ENCODE results near the gene EHF.
"Not testable (repeated sequence)": the region's sequence is repeated elsewhere in the genome, so short reads cannot be mapped to it uniquely, and the experiment has no call there.

The EHF gene

DNA sequence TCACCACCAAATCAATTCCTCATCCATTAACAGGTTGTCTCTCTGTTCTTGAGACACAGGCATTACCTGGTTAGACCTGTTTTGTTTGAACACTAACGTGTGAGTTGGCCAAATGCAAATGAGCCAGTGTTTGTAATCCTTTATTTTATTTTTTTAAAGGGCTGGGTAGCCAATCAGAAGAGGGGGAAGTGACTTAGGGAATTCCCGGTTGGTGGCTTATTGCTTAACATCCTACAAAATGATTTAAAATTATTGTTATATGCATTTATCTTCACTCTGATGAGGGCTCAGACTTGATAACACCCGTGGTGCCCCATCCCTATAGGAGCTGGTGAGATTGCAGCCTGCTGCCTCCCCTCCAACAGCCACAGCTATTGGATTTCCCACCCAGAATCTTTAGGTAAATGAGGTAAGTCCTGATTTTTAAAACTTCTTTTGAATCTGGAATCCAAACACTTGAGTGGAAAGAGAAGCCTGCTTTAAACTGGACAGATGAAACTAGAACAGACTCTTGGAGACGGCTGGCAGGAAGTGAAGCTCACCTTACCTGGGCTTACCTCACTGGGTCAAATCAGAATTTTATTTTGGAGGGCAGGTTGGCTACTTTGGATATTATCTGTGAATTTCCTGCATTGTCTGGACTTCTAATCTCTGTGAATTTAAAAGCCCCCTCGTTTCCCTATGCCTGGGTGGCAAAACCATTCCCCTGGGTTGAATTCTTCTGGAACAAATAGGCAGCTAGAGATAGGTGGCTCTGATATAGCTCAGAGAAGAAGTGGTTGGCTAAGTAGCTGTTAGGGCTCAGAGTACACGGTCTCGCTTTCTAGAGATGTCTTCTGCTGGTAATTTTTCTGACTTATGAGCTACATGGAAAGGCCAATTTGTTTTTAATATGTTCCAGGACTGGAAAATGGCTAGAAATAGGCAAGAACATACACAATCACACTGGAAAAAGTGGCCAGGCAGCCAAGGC, at the start of gene EHF:
Gene EHF, plus strand, starts transcription at position 274 of the 973 bp plus-strand sequence. CDS start 21,538 bp downstream, outside the sequence.
- DNase-seq (ENCODE audit: low spot score), result no peak

DNA sequence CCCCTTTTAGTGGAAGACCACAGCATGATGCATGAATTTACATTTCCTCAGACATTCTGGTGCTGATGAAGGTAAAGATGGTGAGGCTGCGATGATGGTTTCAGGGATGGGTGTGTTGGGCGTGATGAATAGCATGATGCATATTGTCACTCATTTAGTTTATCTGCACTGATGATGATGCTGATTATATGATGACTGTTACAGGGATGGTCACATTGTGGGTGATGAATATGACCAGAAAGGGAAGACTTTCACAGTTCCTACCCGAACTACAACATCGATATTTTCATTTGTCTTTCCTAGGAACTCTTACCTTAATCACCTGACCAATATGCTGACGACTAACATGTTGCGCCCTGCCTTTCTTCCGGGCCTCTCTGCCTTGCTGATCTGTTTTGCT, 47.4 kb upstream of the EHF start:
- no peak for DNase-seq (ENCODE audit: low spot score)

DNA sequence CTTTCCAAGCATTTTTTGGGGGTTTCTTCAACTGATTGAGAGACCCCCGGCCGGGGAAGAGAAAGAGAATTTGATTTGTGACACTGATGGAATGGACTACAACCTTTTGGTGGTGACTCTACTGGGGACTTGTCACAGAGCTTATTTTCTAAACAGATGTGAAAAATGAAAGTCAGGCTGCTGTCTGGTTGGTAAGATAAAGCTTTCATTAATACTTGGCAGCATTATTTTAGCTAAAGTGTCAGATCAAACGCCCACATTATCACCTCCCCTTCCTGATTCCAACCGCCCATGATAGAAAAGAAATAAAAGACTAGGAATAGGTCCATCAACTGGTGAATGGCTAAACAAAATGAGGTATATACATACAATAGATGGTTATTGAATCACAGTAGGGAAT, 45.6 kb upstream of the EHF start:
- DNase-seq (ENCODE audit: low spot score), result no peak

DNA sequence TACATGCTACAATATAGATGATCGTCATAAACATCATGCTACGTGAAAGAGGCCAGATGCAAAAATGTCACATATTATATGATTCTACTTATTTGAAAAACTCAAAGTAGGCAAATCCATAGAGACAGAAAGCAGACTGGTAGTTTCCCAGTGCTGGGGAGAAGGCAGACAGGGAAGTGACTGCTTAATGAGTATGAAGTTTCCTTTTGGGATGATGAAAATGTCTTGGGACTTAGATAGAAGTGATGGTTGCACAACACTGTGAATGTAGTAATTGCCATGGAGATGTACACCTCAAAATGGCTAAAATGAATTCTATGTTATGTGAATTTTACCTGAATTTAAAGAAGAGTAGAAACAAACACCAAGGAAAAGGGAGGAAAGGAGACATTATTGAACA, 45.2 kb upstream of the EHF start:
- no peak for DNase-seq (ENCODE audit: low spot score)

DNA sequence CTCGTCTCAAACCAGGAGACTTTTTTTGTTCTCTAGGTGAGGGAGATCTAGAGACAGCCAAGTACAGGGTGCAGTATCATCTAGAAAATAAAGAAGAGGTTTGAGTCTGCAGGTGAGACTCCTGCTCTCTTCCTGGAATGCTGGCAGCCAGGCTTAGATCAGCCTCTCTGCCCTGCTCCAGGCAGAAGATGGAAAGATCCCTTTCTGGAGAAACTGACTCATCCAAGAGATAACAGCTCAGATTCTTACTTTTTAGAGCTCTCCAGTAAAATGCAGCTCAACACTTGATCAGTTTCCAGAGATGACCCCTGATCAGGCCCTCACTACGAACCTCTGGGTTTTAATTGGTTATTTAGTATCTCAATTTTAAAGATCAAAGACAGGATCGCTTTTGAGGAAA, 44.6 kb upstream of the EHF start:
- DNase-seq (ENCODE audit: low spot score), result no peak

DNA sequence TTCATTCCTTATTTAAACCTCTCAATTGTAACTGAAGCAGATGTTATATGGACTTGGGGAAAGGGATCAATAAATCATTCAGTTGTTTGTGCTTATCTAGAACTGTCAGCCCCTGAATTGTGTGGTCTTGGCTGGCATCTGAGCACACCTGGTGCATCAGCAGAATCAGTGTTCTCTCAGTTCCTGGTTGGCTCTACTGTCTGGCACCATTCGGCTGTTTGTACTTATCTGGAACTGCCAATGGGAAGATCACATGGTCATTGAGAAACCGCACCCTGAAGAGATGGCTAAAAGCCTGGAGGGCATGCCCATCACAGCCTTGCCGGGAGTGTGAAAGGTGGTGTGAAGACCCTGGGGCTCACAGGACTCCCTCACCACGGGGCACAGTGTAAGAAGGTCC, 37.1 kb upstream of the EHF start:
- no peak for DNase-seq (ENCODE audit: low spot score)

DNA sequence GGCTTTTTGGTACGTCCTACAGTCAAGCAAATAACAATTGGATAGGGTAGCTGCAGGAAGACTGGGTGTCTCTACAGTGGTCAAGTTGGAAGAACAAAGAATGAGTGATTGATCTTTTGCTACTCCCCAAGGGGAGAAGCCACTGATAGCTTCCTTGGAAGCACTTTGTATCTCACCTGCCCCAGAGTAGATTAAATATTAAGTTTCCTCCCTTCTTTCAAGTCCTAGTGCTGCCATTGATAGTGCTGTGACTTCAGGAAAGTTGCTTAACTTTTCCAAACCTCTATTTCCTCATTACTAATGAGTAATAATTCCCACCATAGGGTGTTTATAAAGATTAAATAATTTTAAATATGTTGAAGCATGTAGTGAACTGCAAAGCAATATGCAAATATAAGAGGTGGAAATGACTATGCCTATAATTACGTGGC, 35.6 kb upstream of the EHF start:
- DNase-seq (ENCODE audit: low spot score), result no peak

DNA sequence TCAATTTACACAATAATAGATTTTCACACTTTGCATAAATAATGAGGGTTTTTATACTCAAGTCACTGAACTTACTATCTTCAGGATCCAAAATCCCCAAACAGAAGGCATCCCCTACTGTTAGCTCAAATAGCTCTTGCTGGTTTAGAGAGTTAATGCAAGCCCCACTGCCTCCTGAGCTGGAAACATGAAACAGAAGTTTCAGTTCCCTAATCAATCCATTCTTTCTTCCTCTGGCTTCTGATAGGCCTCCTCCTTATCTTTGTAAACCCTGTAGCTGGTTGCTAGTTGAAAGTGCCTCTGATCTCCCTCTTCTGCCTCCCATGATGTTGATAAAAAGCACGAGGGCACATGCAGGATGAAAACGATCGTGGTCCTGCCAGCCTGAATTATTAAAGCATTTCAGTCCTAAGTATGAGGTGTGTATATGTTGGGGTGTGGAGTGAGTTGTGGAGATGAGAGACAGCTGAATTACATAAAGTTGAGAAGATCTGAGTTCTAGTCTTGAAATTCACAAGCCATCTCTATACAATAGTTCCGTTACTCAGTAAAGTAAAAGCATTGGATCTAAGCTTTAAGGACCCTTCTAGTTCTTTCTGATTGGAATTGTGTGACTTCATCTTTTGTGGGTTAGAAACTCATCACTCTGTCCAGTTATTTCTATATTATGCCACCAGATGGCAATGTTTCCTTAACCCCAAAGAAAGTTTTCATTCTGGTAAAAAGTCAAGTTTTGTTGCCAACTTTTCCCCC, 35.0 kb upstream of the EHF start:
- DNase-seq (ENCODE audit: low spot score), result peak; percentile 29

DNA sequence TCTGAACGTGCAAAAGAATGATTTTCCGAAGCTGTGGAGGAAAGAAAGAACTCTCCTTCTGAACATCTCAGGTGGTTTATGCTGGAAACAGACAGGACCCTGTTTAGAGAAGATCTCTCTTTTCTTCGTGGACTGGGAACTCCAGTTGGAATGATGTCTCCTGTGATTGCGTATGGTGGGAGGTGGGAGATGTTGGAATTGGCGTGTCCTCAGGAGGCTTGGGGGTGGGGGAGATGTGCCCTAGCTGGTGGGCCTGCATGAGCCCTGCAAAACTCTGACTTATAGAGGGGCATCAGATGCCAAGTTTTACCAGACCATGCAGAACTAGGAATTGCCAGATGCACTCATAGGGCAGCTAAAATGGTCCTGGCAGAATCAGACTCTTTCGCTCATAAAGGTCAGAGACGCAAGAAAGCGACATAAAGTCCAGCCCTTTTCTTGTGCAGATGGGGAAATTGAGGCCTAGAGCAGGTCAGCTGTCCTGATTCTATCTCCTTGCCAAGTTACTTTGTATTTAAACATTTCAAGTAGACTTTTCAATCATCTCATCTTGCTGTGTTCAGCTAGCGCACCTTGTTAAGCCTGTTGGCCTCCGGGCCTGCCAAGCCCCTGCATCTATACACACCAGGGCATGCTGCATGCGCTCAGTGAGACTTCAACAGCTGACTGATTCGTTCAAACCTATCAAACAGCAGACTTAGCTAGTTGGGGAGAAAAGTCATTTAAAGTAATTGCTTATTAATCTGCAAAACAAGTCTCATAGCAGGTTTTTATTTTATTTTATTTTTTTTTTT, 34.2 kb upstream of the EHF start:
- no peak for DNase-seq (ENCODE audit: low spot score)

DNA sequence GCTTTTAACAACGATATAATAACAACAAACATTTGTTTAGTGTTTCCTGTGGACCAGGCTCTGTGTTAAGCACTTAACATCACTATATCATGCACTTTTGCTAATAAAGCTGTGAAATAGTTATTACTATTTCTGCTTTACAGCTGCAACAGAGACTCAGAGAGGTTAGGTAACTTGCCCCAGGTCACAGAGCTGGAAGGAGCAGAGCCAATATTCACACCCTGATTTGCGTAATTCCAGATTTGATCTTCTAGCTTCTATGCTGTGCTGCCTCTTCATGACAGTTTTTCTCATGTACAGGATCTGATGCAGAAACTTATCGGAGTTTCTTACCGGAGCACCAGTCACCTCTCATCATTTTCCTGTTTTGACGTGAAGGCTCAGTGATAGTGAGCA, 33.6 kb upstream of the EHF start:
- no peak for DNase-seq (ENCODE audit: low spot score)

DNA sequence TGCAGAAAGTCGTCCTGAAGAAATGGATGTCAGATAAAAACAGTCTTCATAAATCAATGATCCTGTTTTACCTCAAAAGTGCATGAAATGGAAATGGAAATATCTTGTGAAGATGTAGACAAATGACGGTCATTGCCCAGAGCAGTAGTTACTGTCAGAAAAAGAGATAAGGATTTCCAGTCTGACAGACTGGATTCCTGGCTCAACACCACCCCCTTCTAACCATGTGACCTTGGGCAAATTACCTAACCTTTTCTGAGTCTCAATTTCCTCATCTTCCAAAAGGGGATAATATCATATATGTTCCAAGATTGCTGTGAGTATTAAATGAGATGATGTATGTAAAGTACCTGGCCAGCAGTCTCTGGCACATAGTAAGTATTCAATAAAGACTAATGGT, 32.9 kb upstream of the EHF start:
- DNase-seq (ENCODE audit: low spot score), result no peak

DNA sequence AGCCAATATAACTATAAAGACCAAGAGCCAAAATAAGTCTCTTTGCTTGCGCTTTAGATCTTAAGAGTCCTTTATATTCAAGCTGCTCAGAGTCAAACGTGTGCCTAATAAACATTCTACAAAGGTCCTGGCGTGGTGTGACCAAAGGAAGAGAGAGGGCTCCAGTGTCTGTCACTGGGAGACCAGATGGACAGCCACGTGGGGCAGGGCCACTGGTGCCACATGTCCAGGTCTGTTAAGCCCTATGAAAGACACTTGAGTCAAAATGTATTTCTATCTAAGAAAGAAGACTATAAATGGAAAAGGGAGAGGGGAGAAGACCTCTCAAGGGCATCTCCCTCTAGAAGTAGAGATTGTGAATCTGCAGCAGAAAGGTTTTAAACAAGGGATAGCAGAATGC, 32.2 kb upstream of the EHF start:
- DNase-seq (ENCODE audit: low spot score), result no peak

DNA sequence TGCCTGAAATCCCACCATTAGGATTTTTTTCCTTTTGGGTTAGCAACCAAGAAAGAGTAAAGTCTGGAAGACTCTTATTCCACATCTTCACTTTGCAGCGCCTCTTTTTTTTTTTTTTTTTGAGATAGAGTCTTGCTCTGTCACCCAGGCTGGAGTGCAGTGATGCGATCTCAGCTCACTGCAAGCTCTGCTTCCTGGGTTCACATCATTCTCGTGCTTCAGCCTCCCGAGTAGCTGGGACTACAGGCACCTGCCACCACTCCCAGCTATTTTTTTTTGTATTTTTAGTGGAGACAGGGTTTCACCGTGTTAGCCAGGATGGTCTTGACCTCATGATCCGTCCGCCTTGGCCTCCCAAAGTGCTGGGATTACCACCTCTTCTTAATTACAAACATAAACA, 31.7 kb upstream of the EHF start:
- not testable (repeated sequence) for DNase-seq (ENCODE audit: low spot score)

DNA sequence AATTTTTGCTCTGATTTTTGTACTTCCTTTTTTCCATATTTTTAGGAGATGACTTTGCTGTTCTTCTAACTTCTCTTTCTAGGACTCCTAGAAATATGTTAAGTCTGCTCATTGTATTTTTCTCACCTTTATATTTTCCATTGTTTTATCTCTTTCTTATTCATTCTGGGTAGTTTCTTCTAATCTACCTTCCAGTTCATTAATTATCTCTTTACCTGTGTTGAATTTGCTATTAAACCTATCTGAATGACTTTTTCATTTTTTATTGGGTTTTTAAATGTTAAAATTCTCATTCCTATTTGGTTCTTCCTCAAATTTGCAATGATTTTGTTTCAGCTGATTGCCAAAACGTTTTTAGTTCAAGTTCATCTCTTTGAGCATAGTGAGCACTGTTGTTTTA, 27.8 kb upstream of the EHF start:
- no peak for DNase-seq (ENCODE audit: low spot score)

DNA sequence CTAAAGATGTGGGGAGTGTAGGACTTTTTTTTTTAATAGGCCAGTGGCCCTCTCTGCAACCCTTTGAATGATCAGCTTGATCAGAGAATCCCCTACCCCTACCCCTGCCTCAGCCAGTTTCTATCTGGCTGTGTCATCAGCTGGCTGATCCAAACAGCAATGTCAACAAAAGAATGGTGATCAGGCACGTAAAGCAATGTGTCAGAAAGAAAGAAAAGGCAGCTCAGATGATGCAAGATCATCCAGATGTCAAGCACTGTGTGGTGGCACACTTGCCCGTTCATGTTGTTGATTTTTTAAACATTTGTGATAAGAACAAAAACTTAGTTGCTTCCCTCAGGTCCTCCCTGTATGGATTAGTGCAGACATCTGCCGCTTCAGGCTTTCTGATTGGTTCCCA, 26.3 kb upstream of the EHF start:
- DNase-seq (ENCODE audit: low spot score), result no peak

DNA sequence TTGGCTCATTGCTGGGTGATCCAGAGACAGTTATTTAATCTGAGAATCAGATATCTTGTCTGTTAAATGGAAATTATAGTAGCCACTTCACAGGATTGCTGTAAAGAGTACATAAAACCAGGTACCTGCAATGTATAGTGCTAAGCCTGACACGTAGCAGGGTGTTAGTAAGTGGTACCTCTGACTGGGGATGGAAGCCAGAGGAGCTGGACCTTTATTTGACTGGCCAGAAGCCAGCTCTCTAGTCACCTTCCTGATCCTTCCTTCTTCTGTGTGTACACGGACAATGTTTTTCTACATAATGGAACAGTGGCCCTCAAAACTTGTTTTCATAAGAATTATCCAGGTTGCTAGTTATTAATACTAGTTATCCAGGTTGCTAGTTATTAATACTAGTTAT, 25.5 kb upstream of the EHF start:
- DNase-seq (ENCODE audit: low spot score), result no peak

DNA sequence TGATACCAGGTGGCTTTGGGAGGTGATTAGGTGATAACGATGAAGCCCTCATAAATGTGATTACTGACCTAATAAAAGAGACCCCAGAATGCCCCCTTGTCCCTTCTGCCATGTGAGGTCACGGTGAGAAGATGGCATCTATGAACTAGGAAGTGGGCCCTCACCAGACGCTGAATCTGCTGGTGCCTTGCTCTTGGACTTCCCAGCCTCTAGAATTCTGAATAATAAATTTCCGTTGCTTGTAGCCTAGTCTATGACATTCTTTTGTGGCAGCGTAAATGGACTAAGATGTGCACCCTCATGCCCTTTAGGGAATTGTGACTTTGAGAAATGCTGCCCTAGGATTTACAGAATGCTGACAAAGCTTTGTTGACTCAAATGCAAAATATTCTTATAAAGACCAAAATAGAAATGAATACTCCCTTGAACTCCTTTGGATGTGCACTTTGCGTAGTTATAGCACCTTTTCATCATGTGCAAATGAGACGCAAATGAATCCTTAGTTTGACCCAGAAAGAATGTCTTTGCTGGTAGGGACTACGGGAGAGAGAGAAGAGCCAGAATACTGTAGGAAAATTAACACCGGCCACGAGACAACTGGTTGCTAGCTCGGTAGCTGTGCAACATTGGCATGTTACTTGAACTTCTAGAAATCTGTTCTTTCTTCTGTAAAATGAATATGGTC, 24.8 kb upstream of the EHF start:
- no peak for DNase-seq (ENCODE audit: low spot score)

DNA sequence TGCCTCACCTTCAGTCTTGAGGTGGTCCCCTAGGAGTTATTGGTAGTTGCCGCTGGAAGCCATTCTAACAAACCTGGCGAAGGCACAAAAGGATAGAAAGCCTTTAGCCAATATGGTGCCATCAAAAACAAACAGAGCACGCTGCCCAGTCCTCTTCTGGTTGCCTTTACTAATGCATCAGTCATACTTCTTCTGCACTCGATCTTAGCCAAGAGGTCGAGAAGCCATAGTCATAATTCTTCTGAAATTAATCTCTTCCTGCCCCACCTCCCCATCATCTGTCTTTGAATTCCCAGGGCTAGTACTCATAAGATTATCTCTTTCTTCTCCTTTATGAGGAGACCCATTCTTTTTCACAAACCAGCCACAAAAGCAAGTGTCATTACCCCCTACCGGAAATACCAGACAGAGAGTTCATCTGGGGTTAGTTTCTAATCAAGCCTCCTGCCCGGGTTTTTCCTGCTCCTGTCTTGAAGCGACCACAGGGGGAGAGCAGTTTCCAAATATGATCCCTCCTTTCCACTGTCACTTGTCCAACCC, 21.4 kb upstream of the EHF start:
- DNase-seq (ENCODE audit: low spot score), result no peak

DNA sequence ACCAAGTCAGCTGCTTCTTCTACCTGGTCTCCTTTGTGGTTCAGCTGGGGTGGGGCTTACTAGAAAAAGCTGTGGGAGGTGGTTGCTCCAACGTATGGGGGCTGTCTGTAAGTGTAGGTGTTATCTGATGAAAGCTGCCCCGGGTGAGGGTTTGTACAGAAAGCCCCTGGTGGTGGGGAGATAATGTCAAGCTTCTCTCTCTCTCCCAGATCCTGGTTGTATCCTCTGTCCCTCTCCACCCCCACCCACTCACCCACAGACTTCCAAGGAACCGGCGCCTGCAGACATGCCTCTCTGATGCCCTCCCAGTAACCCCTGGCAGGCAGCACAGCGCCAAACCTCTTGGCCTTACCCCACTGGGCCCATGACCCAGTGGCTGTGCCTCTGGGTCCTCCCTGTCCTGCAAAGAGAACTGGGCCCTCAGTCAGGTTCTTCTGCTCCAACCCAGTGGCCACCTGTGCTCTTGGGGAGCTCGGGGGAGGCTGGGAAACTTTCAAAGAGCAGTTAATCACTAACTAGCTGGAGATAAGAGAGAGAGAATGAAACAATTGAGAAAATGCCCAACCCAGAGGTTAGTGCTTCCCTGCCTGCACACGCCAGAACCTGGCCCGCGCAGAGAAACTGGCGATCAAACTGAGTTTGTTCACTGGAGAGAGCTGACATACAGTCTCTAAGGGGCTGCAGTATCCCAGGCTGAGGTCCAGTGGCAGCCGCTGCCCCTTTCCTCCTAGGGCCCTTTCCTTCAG, 20.4 kb upstream of the EHF start:
- DNase-seq (ENCODE audit: low spot score), result no peak

DNA sequence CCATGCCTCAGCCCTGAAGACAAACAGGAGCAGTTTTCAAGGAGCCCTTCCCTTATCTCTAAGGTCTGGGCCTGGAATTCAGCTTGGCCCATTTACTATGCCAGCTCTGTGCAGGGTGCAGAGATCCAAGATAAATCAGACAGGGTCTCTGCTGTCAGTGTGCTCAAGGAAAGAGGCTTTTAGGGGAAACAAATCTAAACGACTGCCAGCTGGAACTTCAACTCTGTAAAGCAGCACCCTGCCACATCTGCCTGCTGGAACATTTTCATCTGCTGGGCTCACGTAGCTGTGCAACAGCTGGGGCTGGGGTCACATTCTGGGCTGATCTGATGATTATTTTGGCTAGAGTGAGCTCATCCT, 19.8 kb upstream of the EHF start:
- DNase-seq (ENCODE audit: low spot score), result no peak

DNA sequence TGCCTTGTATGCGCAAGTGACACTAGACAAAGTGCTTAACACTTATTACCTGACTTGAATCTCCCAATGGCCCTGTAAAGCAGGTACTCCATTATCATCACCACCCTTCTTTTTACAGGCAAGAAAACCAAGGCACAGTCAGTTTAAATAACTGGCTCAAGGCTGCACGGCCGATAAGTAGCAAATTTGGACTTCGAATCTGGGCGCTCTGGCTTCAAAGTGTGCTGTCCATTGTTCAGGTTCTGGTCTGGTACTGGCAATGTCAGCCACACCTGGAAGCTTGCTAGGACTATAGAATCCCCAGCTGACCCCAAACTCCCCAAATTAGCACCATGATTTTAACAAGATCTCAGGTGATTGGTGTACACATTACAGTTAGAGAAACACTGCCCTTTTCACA, 19.3 kb upstream of the EHF start:
- DNase-seq (ENCODE audit: low spot score), result no peak
